ENCODE data around the gene ZNF646. TPM values are rescaled to one million over a fixed set of nuclear protein-coding genes. Genes with fewer than 3 reads are reported as not detected.

The ZNF646 gene
- total and polyA plus RNA-seq, 2 of the 13 experiments (the other 11 are each of a cell fraction or from before 2014, with no cell fraction given), result 3.4 to 10.9 TPM

GRCh38 chr16:31033709-31034492 lies 40.3 kb upstream of the ZNF646 start (continued):
- TF ChIP-seq ZNF160 (CRISPR knock-in tag; IDR thresholded peaks at IDR 0.05) (peak; percentile 39; the same call in 1 of the 2 replicates), PHB2 (IDR thresholded peaks at IDR 0.05; ENCODE audit: partially characterized antibody) (no peak), ZBTB25 (CRISPR knock-in tag; IDR thresholded peaks at IDR 0.05) (peak; percentile 42; the same call in 1 of the 2 replicates), POLR2AphosphoS2 (IDR thresholded peaks at IDR 0.05; ENCODE audit: low read depth, low read length) (0 out of 2 replicates have a peak, but pooled peaks have one; percentile 49), ZNF281 (CRISPR knock-in tag; IDR thresholded peaks at IDR 0.05; ENCODE audit: borderline replicate concordance) (no peak), ZNF83 (CRISPR knock-in tag; IDR thresholded peaks at IDR 0.05; ENCODE audit: borderline replicate concordance) (no peak), RXRA (CRISPR knock-in tag; IDR thresholded peaks at IDR 0.05) (no peak), HNRNPL (IDR thresholded peaks at IDR 0.05; ENCODE audit: low read depth, low read length) (no peak), DDIT3 (CRISPR knock-in tag; IDR thresholded peaks at IDR 0.05) (no peak), ZBTB43 (CRISPR knock-in tag; conservative IDR thresholded peaks at IDR 0.05) (peak; percentile 65; the same call in 1 of the 2 replicates), TCF12 (IDR thresholded peaks at IDR 0.05) (no peak), TCF12 (CRISPR knock-in tag; IDR thresholded peaks at IDR 0.05) (no peak; the same call in 1 of the 2 replicates), ARNTL (CRISPR knock-in tag; IDR thresholded peaks at IDR 0.05) (no peak; the same call in 1 of the 2 replicates), ZNF674 (CRISPR knock-in tag; IDR thresholded peaks at IDR 0.05; ENCODE audit: low read depth) (no peak), ELF1 (CRISPR knock-in tag; IDR thresholded peaks at IDR 0.05) (peak; percentile 58; the same call in 1 of the 2 replicates), ZNF225 (CRISPR knock-in tag; IDR thresholded peaks at IDR 0.05) (no peak), ZNF883 (CRISPR knock-in tag; IDR thresholded peaks at IDR 0.05; ENCODE audit: not compliant biosample characterization) (no peak), ZNF7 (CRISPR knock-in tag; IDR thresholded peaks at IDR 0.05) (no peak), YEATS2 (CRISPR knock-in tag; IDR thresholded peaks at IDR 0.05; ENCODE audit: borderline replicate concordance) (no peak), MED1 (CRISPR knock-in tag; IDR thresholded peaks at IDR 0.05) (peak; percentile 71), FOXO4 (CRISPR knock-in tag; conservative IDR thresholded peaks at IDR 0.05) (no peak), NPAS2 (CRISPR knock-in tag; IDR thresholded peaks at IDR 0.05; ENCODE audit: borderline replicate concordance) (no peak), ZSCAN30 (CRISPR knock-in tag; IDR thresholded peaks at IDR 0.05) (peak; percentile 89), ZNF737 (CRISPR knock-in tag; IDR thresholded peaks at IDR 0.05; ENCODE audit: borderline replicate concordance) (no peak; the same call in 1 of the 2 replicates)
